WI38 (cell line): Measurements from ENCODE around the gene PPP1R14C.
"Not testable (repeated sequence)": the region's sequence is repeated elsewhere in the genome, so short reads cannot be mapped to it uniquely, and the experiment has no call there.

Source experiments
- H3K4me3 ChIP-seq: 2 replicates; pipeline ENCODE4 v1.5.1; 2011; ENCODE audit warnings: low read depth, mild to moderate bottlenecking, control low read depth, low read length
- CTCF ChIP-seq: IDR thresholded peaks from 2 replicates; pipeline ENCODE4 v1.5.1; 2012; ENCODE audit warnings: low read depth, mild to moderate bottlenecking, control low read depth, low read length

PPP1R14C gene

GRCh38 chr6:150183105-150183504 lies 40.3 kb downstream of the PPP1R14C start:
- no peak overlapping the region for H3K4me3 ChIP-seq
- TF ChIP-seq CTCF = no peak

- TF ChIP-seq CTCF = no peak
- no peak overlapping the region for H3K4me3 ChIP-seq
These were observed 41.1 kb downstream of the PPP1R14C start for GRCh38 chr6:150183966-150184365.

GRCh38 chr6:150184850-150185731 lies 42.2 kb downstream of the PPP1R14C start:
- H3K4me3 ChIP-seq = no peak overlapping the region
- TF ChIP-seq CTCF = no peak

- TF ChIP-seq CTCF = no peak
- no peak overlapping the region for H3K4me3 ChIP-seq
These were observed 42.9 kb downstream of the PPP1R14C start for GRCh38 chr6:150185732-150186117.

GRCh38 chr6:150186129-150186898 lies 43.5 kb downstream of the PPP1R14C start:
- no peak for TF ChIP-seq CTCF
- no peak overlapping the region for H3K4me3 ChIP-seq

GRCh38 chr6:150187433-150187832 lies 44.6 kb downstream of the PPP1R14C start:
- H3K4me3 ChIP-seq = not testable (repeated sequence)

- no peak for TF ChIP-seq CTCF
- no peak overlapping the region for H3K4me3 ChIP-seq
These were observed 46.3 kb downstream of the PPP1R14C start for GRCh38 chr6:150189122-150189521.
